ENCODE data around the gene MRGPRX2.

- no peak for TF ChIP-seq POLR2A (IDR thresholded peaks at IDR 0.05)
- TF ChIP-seq, protein P1, sequence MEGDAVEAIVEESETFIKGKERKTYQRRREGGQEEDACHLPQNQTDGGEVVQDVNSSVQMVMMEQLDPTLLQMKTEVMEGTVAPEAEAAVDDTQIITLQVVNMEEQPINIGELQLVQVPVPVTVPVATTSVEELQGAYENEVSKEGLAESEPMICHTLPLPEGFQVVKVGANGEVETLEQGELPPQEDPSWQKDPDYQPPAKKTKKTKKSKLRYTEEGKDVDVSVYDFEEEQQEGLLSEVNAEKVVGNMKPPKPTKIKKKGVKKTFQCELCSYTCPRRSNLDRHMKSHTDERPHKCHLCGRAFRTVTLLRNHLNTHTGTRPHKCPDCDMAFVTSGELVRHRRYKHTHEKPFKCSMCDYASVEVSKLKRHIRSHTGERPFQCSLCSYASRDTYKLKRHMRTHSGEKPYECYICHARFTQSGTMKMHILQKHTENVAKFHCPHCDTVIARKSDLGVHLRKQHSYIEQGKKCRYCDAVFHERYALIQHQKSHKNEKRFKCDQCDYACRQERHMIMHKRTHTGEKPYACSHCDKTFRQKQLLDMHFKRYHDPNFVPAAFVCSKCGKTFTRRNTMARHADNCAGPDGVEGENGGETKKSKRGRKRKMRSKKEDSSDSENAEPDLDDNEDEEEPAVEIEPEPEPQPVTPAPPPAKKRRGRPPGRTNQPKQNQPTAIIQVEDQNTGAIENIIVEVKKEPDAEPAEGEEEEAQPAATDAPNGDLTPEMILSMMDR (IDR thresholded peaks at IDR 0.05): no peak
Observed at GRCh38 chr11:19012636-19013035, 47.9 kb downstream of the MRGPRX2 start.
